ENCODE data around the gene PVALB. TPM values are rescaled to one million over a fixed set of nuclear protein-coding genes. Genes with fewer than 3 reads are reported as not detected.

Gene PVALB
- total and polyA plus RNA-seq, 4 donors = 0.56 to 3.4 (median 1.1) TPM

GRCh38 chr22:36856121-36856791 lies 39.4 kb upstream of the PVALB start:
- H3K9me3 ChIP-seq (ENCODE audit: control insufficient read depth in 4 of 4, low read length in 3 of 4) = no peaks in the 10 kb centered on the region
- no peak overlapping the region for H3K9ac ChIP-seq (ENCODE audit: low read depth in 1 of 2, low read length in 2 of 2)
- peaks cover 0 to 8% (median 0%) of the 10 kb centered on the region in 4 donors for H3K4me1 ChIP-seq (ENCODE audit: control insufficient read depth in 4 of 4, insufficient read depth in 4 of 4, low read length in 3 of 4)
- peak; percentile 89 to 93 for TF ChIP-seq RAD21 (IDR thresholded peaks at IDR 0.05)
- TF ChIP-seq, protein P1, sequence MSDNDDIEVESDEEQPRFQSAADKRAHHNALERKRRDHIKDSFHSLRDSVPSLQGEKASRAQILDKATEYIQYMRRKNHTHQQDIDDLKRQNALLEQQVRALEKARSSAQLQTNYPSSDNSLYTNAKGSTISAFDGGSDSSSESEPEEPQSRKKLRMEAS (IDR thresholded peaks at IDR 0.05) = no peak
- no peak for TF ChIP-seq FOXA1 (IDR thresholded peaks at IDR 0.05)
- TF ChIP-seq, protein P2, sequence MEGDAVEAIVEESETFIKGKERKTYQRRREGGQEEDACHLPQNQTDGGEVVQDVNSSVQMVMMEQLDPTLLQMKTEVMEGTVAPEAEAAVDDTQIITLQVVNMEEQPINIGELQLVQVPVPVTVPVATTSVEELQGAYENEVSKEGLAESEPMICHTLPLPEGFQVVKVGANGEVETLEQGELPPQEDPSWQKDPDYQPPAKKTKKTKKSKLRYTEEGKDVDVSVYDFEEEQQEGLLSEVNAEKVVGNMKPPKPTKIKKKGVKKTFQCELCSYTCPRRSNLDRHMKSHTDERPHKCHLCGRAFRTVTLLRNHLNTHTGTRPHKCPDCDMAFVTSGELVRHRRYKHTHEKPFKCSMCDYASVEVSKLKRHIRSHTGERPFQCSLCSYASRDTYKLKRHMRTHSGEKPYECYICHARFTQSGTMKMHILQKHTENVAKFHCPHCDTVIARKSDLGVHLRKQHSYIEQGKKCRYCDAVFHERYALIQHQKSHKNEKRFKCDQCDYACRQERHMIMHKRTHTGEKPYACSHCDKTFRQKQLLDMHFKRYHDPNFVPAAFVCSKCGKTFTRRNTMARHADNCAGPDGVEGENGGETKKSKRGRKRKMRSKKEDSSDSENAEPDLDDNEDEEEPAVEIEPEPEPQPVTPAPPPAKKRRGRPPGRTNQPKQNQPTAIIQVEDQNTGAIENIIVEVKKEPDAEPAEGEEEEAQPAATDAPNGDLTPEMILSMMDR (IDR thresholded peaks at IDR 0.05; ENCODE audit: low read depth, low read length, missing input control) = peak; percentile 100
- no peak for TF ChIP-seq YY1 (IDR thresholded peaks at IDR 0.05)
- TF ChIP-seq TAF1 (conservative IDR thresholded peaks at IDR 0.05) = no peak
- TF ChIP-seq FOXA2 (IDR thresholded peaks at IDR 0.05) = no peak
- no peak overlapping the region for H3K4me3 ChIP-seq (ENCODE audit: low read depth in 1 of 3, low read length in 3 of 3)
- DNase-seq (ENCODE audit: low spot score) = peak; percentile 98
- no peak overlapping the region for H3K27ac ChIP-seq (ENCODE audit: low read depth in 1 of 2, low read length in 2 of 2)
- no peaks in the 10 kb centered on the region for H3K36me3 ChIP-seq (ENCODE audit: control insufficient read depth in 4 of 4, insufficient read depth in 3 of 4, low read depth in 1 of 4, low read length in 3 of 4)
- WGBS = 7% methylated on average over 30 of the region's 30 CpGs
- no peaks in the 10 kb centered on the region for H3K27me3 ChIP-seq (ENCODE audit: control insufficient read depth in 4 of 4, insufficient read depth in 4 of 4, low read length in 3 of 4)

GRCh38 chr22:36855478-36855877 lies 38.6 kb upstream of the PVALB start:
- Histone ChIP-seq H3K4me3 (ENCODE audit: low read depth in 1 of 3, low read length in 3 of 3) (no peak overlapping the region), H3K4me1 (ENCODE audit: control insufficient read depth in 4 of 4, insufficient read depth in 4 of 4, low read length in 3 of 4) (peaks cover 0 to 8% (median 0%) of the 10 kb centered on the region in 4 donors), H3K36me3 (ENCODE audit: control insufficient read depth in 4 of 4, insufficient read depth in 3 of 4, low read depth in 1 of 4, low read length in 3 of 4) (no peaks in the 10 kb centered on the region), H3K27ac (ENCODE audit: low read depth in 1 of 2, low read length in 2 of 2) (no peak overlapping the region), H3K9me3 (ENCODE audit: control insufficient read depth in 4 of 4, low read length in 3 of 4) (no peaks in the 10 kb centered on the region), H3K9ac (ENCODE audit: low read depth in 1 of 2, low read length in 2 of 2) (no peak overlapping the region), H3K27me3 (ENCODE audit: control insufficient read depth in 4 of 4, insufficient read depth in 4 of 4, low read length in 3 of 4) (no peaks in the 10 kb centered on the region)
- DNase-seq (ENCODE audit: low spot score) = no peak
- 82% methylated on average over 3 of the region's 3 CpGs for WGBS
- TF ChIP-seq ATF3 (IDR thresholded peaks at IDR 0.05) (no peak), NR2F2 (IDR thresholded peaks at IDR 0.05) (no peak), FOXA1 (IDR thresholded peaks at IDR 0.05) (no peak), EGR1 (IDR thresholded peaks at IDR 0.05; ENCODE audit: low read depth in 2 of 2) (no peak), HNF4G (IDR thresholded peaks at IDR 0.05) (no peak), RXRA (IDR thresholded peaks at IDR 0.05) (no peak), JUND (IDR thresholded peaks at IDR 0.05) (no peak), RAD21 (IDR thresholded peaks at IDR 0.05) (no peak), YY1 (IDR thresholded peaks at IDR 0.05) (no peak), GABPA (IDR thresholded peaks at IDR 0.05 in 1 of 2, conservative IDR thresholded peaks at IDR 0.05 in 1 of 2) (no peak), REST (IDR thresholded peaks at IDR 0.05) (no peak), FOXA2 (IDR thresholded peaks at IDR 0.05) (no peak), SP1 (IDR thresholded peaks at IDR 0.05) (no peak), TAF1 (conservative IDR thresholded peaks at IDR 0.05) (no peak), HNF4A (conservative IDR thresholded peaks at IDR 0.05) (no peak)
- TF ChIP-seq, protein P3, sequence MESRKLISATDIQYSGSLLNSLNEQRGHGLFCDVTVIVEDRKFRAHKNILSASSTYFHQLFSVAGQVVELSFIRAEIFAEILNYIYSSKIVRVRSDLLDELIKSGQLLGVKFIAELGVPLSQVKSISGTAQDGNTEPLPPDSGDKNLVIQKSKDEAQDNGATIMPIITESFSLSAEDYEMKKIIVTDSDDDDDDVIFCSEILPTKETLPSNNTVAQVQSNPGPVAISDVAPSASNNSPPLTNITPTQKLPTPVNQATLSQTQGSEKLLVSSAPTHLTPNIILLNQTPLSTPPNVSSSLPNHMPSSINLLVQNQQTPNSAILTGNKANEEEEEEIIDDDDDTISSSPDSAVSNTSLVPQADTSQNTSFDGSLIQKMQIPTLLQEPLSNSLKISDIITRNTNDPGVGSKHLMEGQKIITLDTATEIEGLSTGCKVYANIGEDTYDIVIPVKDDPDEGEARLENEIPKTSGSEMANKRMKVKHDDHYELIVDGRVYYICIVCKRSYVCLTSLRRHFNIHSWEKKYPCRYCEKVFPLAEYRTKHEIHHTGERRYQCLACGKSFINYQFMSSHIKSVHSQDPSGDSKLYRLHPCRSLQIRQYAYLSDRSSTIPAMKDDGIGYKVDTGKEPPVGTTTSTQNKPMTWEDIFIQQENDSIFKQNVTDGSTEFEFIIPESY (IDR thresholded peaks at IDR 0.05) = no peak
- TF ChIP-seq, protein P2 (IDR thresholded peaks at IDR 0.05; ENCODE audit: low read depth, low read length, missing input control) = no peak
- TF ChIP-seq, protein P1 (IDR thresholded peaks at IDR 0.05) = no peak

All from liver (tissue), 9 donors.